CD8-positive, alpha-beta memory T cell (primary cell): ENCODE data around the gene GABRD. TPM values are rescaled to one million over a fixed set of nuclear protein-coding genes. Genes with fewer than 3 reads are reported as not detected.
A peak's percentile ranks its signal among the peaks of the same experiment; 100 is the strongest.

Source experiments
- CTCF ChIA-PET: fragments of 350-600 bp; sonication (Branson Sonifier 250); formaldehyde crosslinking; loops from one replicate; lab custom pipeline; 2021; ENCODE audit warnings: antibody characterized with exemption; lab: Charles Lee
- POLR2A ChIA-PET: fragments of 350-600 bp; sonication (Branson Sonifier 250); formaldehyde crosslinking; loops from one replicate; lab custom pipeline; 2021; ENCODE audit warnings: antibody characterized with exemption; lab: Charles Lee
- DNase-seq, 5 donors: peaks; one replicate each; pipeline versions ENCODE4 v3.0.0 to v3.0.0-alpha.2; 2020 to 2022; ENCODE audit warnings: mixed read lengths in 1 of 5
- H3K27ac ChIP-seq: one replicate; pipeline ENCODE4 v1.7.0; 2013; ENCODE audit warnings: low read depth, mild to moderate bottlenecking, low read length, moderate library complexity
- H3K27me3 ChIP-seq: 2 replicates; pipeline ENCODE4 v1.7.0; 2013; ENCODE audit warnings: low read length, mild to moderate bottlenecking; ENCODE audit not compliant: insufficient read depth, poor library complexity, severe bottlenecking
- H3K36me3 ChIP-seq: 2 replicates; pipeline ENCODE4 v1.7.0; 2013; ENCODE audit warnings: mild to moderate bottlenecking, low read length, moderate library complexity; ENCODE audit not compliant: insufficient read depth
- H3K4me1 ChIP-seq: 2 replicates; pipeline ENCODE4 v1.7.0; 2013; ENCODE audit warnings: mild to moderate bottlenecking, low read length, moderate library complexity; ENCODE audit not compliant: insufficient read depth
- H3K4me3 ChIP-seq: 2 replicates; pipeline ENCODE4 v1.7.0; 2013; ENCODE audit warnings: mild to moderate bottlenecking, low read length
- H3K9me3 ChIP-seq: 2 replicates; pipeline ENCODE4 v1.7.0; 2013; ENCODE audit warnings: mild to moderate bottlenecking, low read length
- H3K27ac Mint-ChIP-seq, 8 donors: one replicate each; pipeline ENCODE4 v1.8.0; 2020 to 2021; ENCODE audit warnings: mixed read lengths in 8 of 8, mild to moderate bottlenecking in 6 of 8, inconsistent platforms in 3 of 8, moderate library complexity in 3 of 8
- H3K27me3 Mint-ChIP-seq, 2 donors: one replicate each; pipeline ENCODE4 v1.8.0; 2020 to 2021; ENCODE audit warnings: mixed read lengths in 2 of 2, mild to moderate bottlenecking in 1 of 2, moderate library complexity in 1 of 2
- H3K36me3 Mint-ChIP-seq, 3 donors: one replicate each; pipeline ENCODE4 v1.8.0; 2020 to 2021; ENCODE audit warnings: mixed read lengths in 3 of 3, inconsistent platforms in 1 of 3, mild to moderate bottlenecking in 1 of 3
- H3K4me1 Mint-ChIP-seq, 3 donors: one replicate each; pipeline ENCODE4 v1.8.0; 2020 to 2021; ENCODE audit warnings: mixed read lengths in 3 of 3, inconsistent platforms in 1 of 3, mild to moderate bottlenecking in 1 of 3
- H3K4me3 Mint-ChIP-seq, 7 donors: one replicate each; pipeline ENCODE4 v1.8.0; 2020 to 2021; ENCODE audit warnings: mixed read lengths in 7 of 7, mild to moderate bottlenecking in 6 of 7, moderate library complexity in 4 of 7, inconsistent platforms in 2 of 7
- H3K9me3 Mint-ChIP-seq, 5 donors: one replicate each; pipeline ENCODE4 v1.8.0; 2020 to 2022; ENCODE audit warnings: mixed read lengths in 5 of 5, mild to moderate bottlenecking in 3 of 5, moderate library complexity in 2 of 5, inconsistent platforms in 1 of 5
- polyA plus RNA-seq: library from polyadenylated mRNA; unstranded; fragments of 300-500 nt; fragmentation: Illumina TruSeq; gene quantifications from one replicate; pipeline ENCODE4 v1.2.3, GENCODE V29; 2021
- total RNA-seq, 2 experiments: library from RNA; stranded (reverse); gene quantifications; one replicate each; pipeline ENCODE4 v1.2.3, GENCODE V29; 2021

Gene GABRD
- total and polyA plus RNA-seq, 3 experiments from 2014 or later: not detected

GRCh38 chr1:2018217-2019171 is 651 bp upstream of the GABRD start:
- ChIA-PET POLR2A (no interaction called here), CTCF (no interaction called here)
- Mint-ChIP-seq H3K4me1 (peaks cover 6 to 12% (median 8%) of the 10 kb centered on the region in 3 donors), H3K36me3 (no peaks in the 10 kb centered on the region), H3K27me3 (peaks cover 47 to 77% of the 10 kb centered on the region in 2 donors), H3K9me3 (peaks cover 0 to 2% (median 0%) of the 10 kb centered on the region in 5 donors), H3K4me3 (peak overlapping the region in 6 of 7 donors; percentile 63 to 82 (median 74)), H3K27ac (peak overlapping the region in 1 of 8 donors; percentile 11)
- Histone ChIP-seq H3K36me3 (no peaks in the 10 kb centered on the region), H3K27me3 (peaks cover 26% of the 10 kb centered on the region), H3K4me3 (no peak overlapping the region), H3K27ac (no peak overlapping the region), H3K9me3 (no peaks in the 10 kb centered on the region), H3K4me1 (peaks cover 6% of the 10 kb centered on the region)
- no peak for DNase-seq

GRCh38 chr1:2019571-2020309 is 595 bp downstream of the GABRD start:
- ChIA-PET POLR2A (no interaction called here), CTCF (no interaction called here)
- H3K27me3 Mint-ChIP-seq: peaks cover 46 to 79% of the 10 kb centered on the region in 2 donors
- no peak for DNase-seq
- peaks cover 6 to 12% (median 8%) of the 10 kb centered on the region in 3 donors for H3K4me1 Mint-ChIP-seq
- H3K4me3 Mint-ChIP-seq: peak overlapping the region in 1 of 7 donors; percentile 19
- Histone ChIP-seq H3K27me3 (peaks cover 26% of the 10 kb centered on the region), H3K36me3 (no peaks in the 10 kb centered on the region), H3K4me1 (peaks cover 6% of the 10 kb centered on the region), H3K9me3 (no peaks in the 10 kb centered on the region), H3K27ac (no peak overlapping the region), H3K4me3 (no peak overlapping the region)
- H3K36me3 Mint-ChIP-seq: no peaks in the 10 kb centered on the region
- H3K9me3 Mint-ChIP-seq: peaks cover 0 to 2% (median 0%) of the 10 kb centered on the region in 5 donors
- no peak overlapping the region for H3K27ac Mint-ChIP-seq

- CTCF ChIA-PET: no interaction called here
- POLR2A ChIA-PET: no interaction called here
Measured at GRCh38 chr1:2020310-2020655, 1.1 kb downstream of the GABRD start.

GRCh38 chr1:2021550-2021949 is 2.4 kb downstream of the GABRD start:
- peaks cover 21% of the 10 kb centered on the region for H3K27me3 ChIP-seq
- ChIA-PET POLR2A (no interaction called here), CTCF (interaction anchor here (1.1 kb wide), 1 partner anchor 14 kb away, joined by 3 read pairs; no protein-coding TSS in a partner anchor)

More at GRCh38 chr1:2020310-2020655, 1.1 kb downstream of the GABRD start:
- peaks cover 25% of the 10 kb centered on the region for H3K27me3 ChIP-seq
- no peak overlapping the region for H3K27ac Mint-ChIP-seq
- no peaks in the 10 kb centered on the region for H3K9me3 ChIP-seq
- H3K27me3 Mint-ChIP-seq: peaks cover 42 to 73% of the 10 kb centered on the region in 2 donors
- H3K36me3 ChIP-seq: no peaks in the 10 kb centered on the region
- DNase-seq: no peak
- H3K4me1 ChIP-seq: peaks cover 6% of the 10 kb centered on the region
- peaks cover 6 to 12% (median 8%) of the 10 kb centered on the region in 3 donors for H3K4me1 Mint-ChIP-seq
- H3K4me3 ChIP-seq: no peak overlapping the region
- H3K27ac ChIP-seq: no peak overlapping the region
- H3K9me3 Mint-ChIP-seq: peaks cover 0 to 2% (median 0%) of the 10 kb centered on the region in 5 donors
- no peaks in the 10 kb centered on the region for H3K36me3 Mint-ChIP-seq
- peak overlapping the region in 1 of 7 donors; percentile 19 for H3K4me3 Mint-ChIP-seq

GRCh38 chr1:2022063-2022770 is 3.1 kb downstream of the GABRD start:
- Mint-ChIP-seq H3K27ac (no peak overlapping the region), H3K36me3 (no peaks in the 10 kb centered on the region), H3K4me3 (no peak overlapping the region), H3K9me3 (peaks cover 0 to 2% (median 0%) of the 10 kb centered on the region in 5 donors), H3K27me3 (peaks cover 26 to 56% of the 10 kb centered on the region in 2 donors), H3K4me1 (peaks cover 6 to 17% (median 8%) of the 10 kb centered on the region in 3 donors)
- ChIA-PET CTCF (interaction anchor here (1.1 kb wide), 1 partner anchor 15 kb away, joined by 3 read pairs; no protein-coding TSS in a partner anchor), POLR2A (no interaction called here)
- peaks cover 21% of the 10 kb centered on the region for H3K27me3 ChIP-seq
- DNase-seq: no peak
- no peak overlapping the region for H3K4me3 ChIP-seq
- H3K27ac ChIP-seq: no peak overlapping the region
- peaks cover 11% of the 10 kb centered on the region for H3K4me1 ChIP-seq
- no peaks in the 10 kb centered on the region for H3K36me3 ChIP-seq
- H3K9me3 ChIP-seq: no peaks in the 10 kb centered on the region

More at GRCh38 chr1:2021550-2021949, 2.4 kb downstream of the GABRD start:
- H3K4me1 Mint-ChIP-seq: peaks cover 6 to 17% (median 8%) of the 10 kb centered on the region in 3 donors
- no peaks in the 10 kb centered on the region for H3K36me3 Mint-ChIP-seq
- peaks cover 33 to 62% of the 10 kb centered on the region in 2 donors for H3K27me3 Mint-ChIP-seq
- no peaks in the 10 kb centered on the region for H3K9me3 ChIP-seq
- DNase-seq: no peak
- no peak overlapping the region for H3K4me3 Mint-ChIP-seq
- H3K36me3 ChIP-seq: no peaks in the 10 kb centered on the region
- no peak overlapping the region for H3K4me3 ChIP-seq
- no peak overlapping the region for H3K27ac ChIP-seq
- no peak overlapping the region for H3K27ac Mint-ChIP-seq
- peaks cover 0 to 2% (median 0%) of the 10 kb centered on the region in 5 donors for H3K9me3 Mint-ChIP-seq
- peaks cover 11% of the 10 kb centered on the region for H3K4me1 ChIP-seq

GRCh38 chr1:2023187-2023586 is 4.0 kb downstream of the GABRD start:
- Mint-ChIP-seq H3K27ac (no peak overlapping the region), H3K36me3 (no peaks in the 10 kb centered on the region), H3K9me3 (peaks cover 0 to 2% (median 0%) of the 10 kb centered on the region in 5 donors), H3K27me3 (peaks cover 19 to 47% of the 10 kb centered on the region in 2 donors), H3K4me3 (no peak overlapping the region), H3K4me1 (peaks cover 3 to 11% (median 5%) of the 10 kb centered on the region in 3 donors)
- ChIA-PET CTCF (no interaction called here), POLR2A (no interaction called here)
- Histone ChIP-seq H3K36me3 (no peaks in the 10 kb centered on the region), H3K4me3 (no peak overlapping the region), H3K9me3 (no peaks in the 10 kb centered on the region), H3K27me3 (peaks cover 21% of the 10 kb centered on the region), H3K4me1 (peaks cover 11% of the 10 kb centered on the region), H3K27ac (no peak overlapping the region)
- no peak for DNase-seq

- Histone ChIP-seq H3K36me3 (no peaks in the 10 kb centered on the region), H3K4me3 (no peak overlapping the region), H3K27ac (no peak overlapping the region), H3K9me3 (no peaks in the 10 kb centered on the region), H3K27me3 (peaks cover 21% of the 10 kb centered on the region), H3K4me1 (peaks cover 11% of the 10 kb centered on the region)
- DNase-seq: no peak
- CTCF ChIA-PET: no interaction called here
- no peak overlapping the region for H3K4me3 Mint-ChIP-seq
- H3K27ac Mint-ChIP-seq: no peak overlapping the region
- H3K4me1 Mint-ChIP-seq: peaks cover 0 to 5% (median 0%) of the 10 kb centered on the region in 3 donors
- POLR2A ChIA-PET: no interaction called here
- no peaks in the 10 kb centered on the region for H3K9me3 Mint-ChIP-seq
- no peaks in the 10 kb centered on the region for H3K36me3 Mint-ChIP-seq
- peaks cover 15 to 42% of the 10 kb centered on the region in 2 donors for H3K27me3 Mint-ChIP-seq
Measured at GRCh38 chr1:2024451-2024850, 5.3 kb downstream of the GABRD start.
